ENCODE results near the gene KPNA6. TPM values are rescaled to one million over a fixed set of nuclear protein-coding genes. Genes with fewer than 3 reads are reported as not detected.

KPNA6 gene
- total and polyA plus RNA-seq, 2 of the 4 experiments (the other 2 are of a cell fraction), result 27.0 to 50.7 TPM

GRCh38 chr1:32170991-32171390 is 63.1 kb downstream of the KPNA6 start:
- no peak overlapping the region for H2AK5ac ChIP-seq (ENCODE audit: low read depth, low read length)
- H2AFZ ChIP-seq (replicated peaks; ENCODE audit: low read length, poor library complexity), result no peak overlapping the region
- no peak overlapping the region for H3K18ac ChIP-seq (ENCODE audit: low read depth, low read length)
- H4K20me1 ChIP-seq (ENCODE audit: insufficient read depth, low read length), result no peaks in the 10 kb centered on the region; the same call in 1 of the 2 replicates
- no TSS peak for BruUV-seq (replicated peaks)
- no peak overlapping the region for H2BK15ac ChIP-seq (ENCODE audit: low read depth, low read length)
- no peak overlapping the region for H4K8ac ChIP-seq (ENCODE audit: low read depth in 2 of 2, low read length in 2 of 2)
- no peak overlapping the region for H2BK120ac ChIP-seq (ENCODE audit: low read depth, low read length)
- no peak overlapping the region for H4K5ac ChIP-seq (ENCODE audit: low read depth, low read length)
- H3K9me3 ChIP-seq (ENCODE audit: control insufficient read depth, insufficient read depth, low read length), result no peaks in the 10 kb centered on the region
- no peaks in the 10 kb centered on the region for H3K27me3 ChIP-seq (ENCODE audit: control insufficient read depth, insufficient read depth, low read length)
- ChIA-PET CTCF (no interaction called here), POLR2A (ENCODE audit: unreplicated experiment) (no interaction called here)
- intact Hi-C loops (cut with micrococcal nuclease) (no loop called here), in situ Hi-C loops (cut with MboI; ENCODE audit: low sequenced_read_pairs) (no loop called here), dilution Hi-C loops (cut with HindIII; ENCODE audit: low sequenced_read_pairs, unreplicated experiment) (no loop called here)
- no peak overlapping the region for H3K4me3 ChIP-seq (ENCODE audit: insufficient read depth, low read depth, low read length)
- no peak overlapping the region for H3K4me2 ChIP-seq (ENCODE audit: low read depth, low read length)
- no peak overlapping the region for H2BK20ac ChIP-seq (ENCODE audit: low read depth, low read length)
- H3K79me1 ChIP-seq (ENCODE audit: low read depth in 1 of 2, low read length in 2 of 2), result peaks cover 7 to 24% of the 10 kb centered on the region in 2 experiments
- peaks cover 13% of the 10 kb centered on the region for H3K9me1 ChIP-seq (ENCODE audit: insufficient read depth, low read length)
- no peak for DNase-seq
- no peak overlapping the region for H2BK5ac ChIP-seq (ENCODE audit: low read depth, low read length, poor library complexity, severe bottlenecking)
- no CpG with 5 or more reads among the region's 4 CpGs for WGBS, 2 experiments (ENCODE audit: extremely low coverage in 2 of 2, insufficient read length in 1 of 2)
- no peak overlapping the region for H3K56ac ChIP-seq (ENCODE audit: extremely low read depth, insufficient read depth, low read length)
- H3K36me3 ChIP-seq (ENCODE audit: control insufficient read depth, insufficient read depth, low read length), result peaks cover 63% of the 10 kb centered on the region
- H3K4ac ChIP-seq (ENCODE audit: low read depth, low read length), result no peak overlapping the region
- H3K23ac ChIP-seq (ENCODE audit: low read depth, low read length), result no peak overlapping the region
- TF ChIP-seq NFE2L2 (IDR thresholded peaks at IDR 0.05; ENCODE audit: low read depth, low read length), result no peak
- no peak for TF ChIP-seq USF2 (IDR thresholded peaks at IDR 0.05; ENCODE audit: low read depth, low read length)
- TF ChIP-seq CEBPB (IDR thresholded peaks at IDR 0.05; ENCODE audit: low read depth, low read length), result no peak
- no peak for TF ChIP-seq CHD1 (IDR thresholded peaks at IDR 0.05; ENCODE audit: low read depth, low read length)
- no peak for TF ChIP-seq RCOR1 (IDR thresholded peaks at IDR 0.05; ENCODE audit: insufficient replicate concordance, low read length)
- no peak for TF ChIP-seq FOS (IDR thresholded peaks at IDR 0.05; ENCODE audit: low read depth, low read length)
- no peak for TF ChIP-seq POLR2A (IDR thresholded peaks at IDR 0.05; ENCODE audit: low read depth, low read length)
- no peak for TF ChIP-seq SMC3 (IDR thresholded peaks at IDR 0.05; ENCODE audit: low read depth, low read length)
- no peak for TF ChIP-seq ELK1 (IDR thresholded peaks at IDR 0.05; ENCODE audit: borderline replicate concordance, low read depth, low read length)
- no peak for TF ChIP-seq MAFK (IDR thresholded peaks at IDR 0.05; ENCODE audit: low read depth, low read length)
- no peak for TF ChIP-seq MAZ (IDR thresholded peaks at IDR 0.05; ENCODE audit: borderline replicate concordance, low read depth, low read length)
- TF ChIP-seq CTCF (conservative IDR thresholded peaks at IDR 0.05; ENCODE audit: low read depth, low read length), result no peak
- no peak for TF ChIP-seq BHLHE40 (IDR thresholded peaks at IDR 0.05; ENCODE audit: low read depth, low read length)
- H3K14ac ChIP-seq (replicated peaks; ENCODE audit: low read depth, low read length), result no peak overlapping the region
- ATAC-seq (ENCODE audit: low read depth), result no peak
- H4K91ac ChIP-seq (ENCODE audit: insufficient read depth, low read depth, low read length), result no peak overlapping the region
- H3K27ac ChIP-seq (ENCODE audit: insufficient read depth, low read length), result no peak overlapping the region
- no peak overlapping the region for H3K9ac ChIP-seq (ENCODE audit: low read depth, low read length)
- H2AK9ac ChIP-seq (replicated peaks; ENCODE audit: low read depth, low read length, poor library complexity), result no peak overlapping the region
- no peaks in the 10 kb centered on the region; the same call in 1 of the 2 replicates for H3K4me1 ChIP-seq (ENCODE audit: control insufficient read depth, insufficient read depth, low read length)

Data from IMR-90 (cell line).